IMR-90 (cell line): ENCODE data around the gene SLC4A3. TPM values are rescaled to one million over a fixed set of nuclear protein-coding genes. Genes with fewer than 3 reads are reported as not detected.

Experiments used
- ATAC-seq: fragments of 200-7000 bp; cut with Tn5 transposase; 2 replicates; pipeline ENCODE4 v1.9.1; 2020; ENCODE audit warnings: low read depth, mild to moderate bottlenecking, moderate library complexity
- BruUV-seq: library from RNA; stranded (reverse); fragments of 400-500 nt; replicated peaks from 2 replicates; lab custom pipeline; 2021; lab: Mats Ljungman, UMichigan
- CTCF ChIA-PET: fragments of 300-600 bp; formaldehyde crosslinking; extraction: SDS; loops from one replicate; lab custom pipeline; 2021; ENCODE audit warnings: antibody characterized with exemption; lab: Yijun Ruan, JAX
- POLR2A ChIA-PET: fragments of 300-600 bp; sonication (Branson Sonifier 250); formaldehyde crosslinking; loops from one replicate; lab custom pipeline; 2022; ENCODE audit warnings: antibody characterized with exemption; ENCODE audit not compliant: unreplicated experiment; lab: Charles Lee
- DNase-seq: peaks from one replicate; pipeline ENCODE4 v3.0.0; 2013
- H2AFZ ChIP-seq: replicated peaks from 2 replicates; pipeline ENCODE3; 2013; ENCODE audit warnings: low read length, mild to moderate bottlenecking; ENCODE audit not compliant: poor library complexity
- H2AK5ac ChIP-seq: 2 replicates; pipeline ENCODE4 v1.6.1; 2013; ENCODE audit warnings: low read depth, low read length, inconsistent platforms
- H2AK9ac ChIP-seq: replicated peaks from 2 replicates; pipeline ENCODE3; 2013; ENCODE audit warnings: mild to moderate bottlenecking, low read depth, low read length, moderate library complexity; ENCODE audit not compliant: poor library complexity
- H2BK120ac ChIP-seq: 2 replicates; pipeline ENCODE4 v1.6.1; 2013; ENCODE audit warnings: low read depth, low read length, inconsistent platforms
- H2BK15ac ChIP-seq: 3 replicates; pipeline ENCODE4 v1.6.1; 2013; ENCODE audit warnings: low read depth, low read length, inconsistent platforms
- H2BK20ac ChIP-seq: 2 replicates; pipeline ENCODE4 v1.6.1; 2013; ENCODE audit warnings: low read depth, mild to moderate bottlenecking, inconsistent platforms, low read length, moderate library complexity
- H2BK5ac ChIP-seq: 2 replicates; pipeline ENCODE4 v1.6.1; 2013; ENCODE audit warnings: mild to moderate bottlenecking, low read depth, low read length, inconsistent platforms; ENCODE audit not compliant: poor library complexity, severe bottlenecking
- H3K14ac ChIP-seq: replicated peaks from 2 replicates; pipeline ENCODE4 v1.6.1; 2013; ENCODE audit warnings: low read depth, low read length, inconsistent platforms
- H3K18ac ChIP-seq: 2 replicates; pipeline ENCODE4 v1.6.1; 2013; ENCODE audit warnings: low read depth, low read length, control low read depth
- H3K23ac ChIP-seq: 2 replicates; pipeline ENCODE4 v1.6.1; 2013; ENCODE audit warnings: low read depth, low read length, inconsistent platforms
- H3K27ac ChIP-seq: 2 replicates; pipeline ENCODE4 v1.5.1; 2013; ENCODE audit warnings: mild to moderate bottlenecking, control low read depth, low read length; ENCODE audit not compliant: insufficient read depth
- H3K27me3 ChIP-seq: 2 replicates; pipeline ENCODE4 v1.6.1; 2013; ENCODE audit warnings: low read length; ENCODE audit not compliant: control insufficient read depth, insufficient read depth
- H3K36me3 ChIP-seq: 2 replicates; pipeline ENCODE4 v1.6.1; 2013; ENCODE audit warnings: low read length, mixed read lengths; ENCODE audit not compliant: control insufficient read depth, insufficient read depth
- H3K4ac ChIP-seq: 2 replicates; pipeline ENCODE4 v1.6.1; 2013; ENCODE audit warnings: low read depth, low read length, inconsistent platforms
- H3K4me1 ChIP-seq: 2 replicates; pipeline ENCODE4 v1.6.1; 2013; ENCODE audit warnings: low read length, mixed read lengths; ENCODE audit not compliant: control insufficient read depth, insufficient read depth
- H3K4me2 ChIP-seq: 2 replicates; pipeline ENCODE4 v1.6.1; 2013; ENCODE audit warnings: low read depth, mild to moderate bottlenecking, control low read depth, low read length, moderate library complexity
- H3K4me3 ChIP-seq: 2 replicates; pipeline ENCODE4 v1.5.1; 2013; ENCODE audit warnings: low read depth, mild to moderate bottlenecking, control low read depth, low read length, moderate library complexity; ENCODE audit not compliant: insufficient read depth
- H3K56ac ChIP-seq: 2 replicates; pipeline ENCODE4 v1.6.1; 2013; ENCODE audit warnings: low read length, inconsistent platforms; ENCODE audit not compliant: insufficient read depth; ENCODE audit errors: extremely low read depth
- H3K79me1 ChIP-seq, 2 experiments: 2 replicates each; pipeline ENCODE4 v1.6.1; 2013; ENCODE audit warnings: low read length in 2 of 2, inconsistent platforms in 1 of 2, low read depth in 1 of 2
- H3K9ac ChIP-seq: 2 replicates; pipeline ENCODE4 v1.6.1; 2013; ENCODE audit warnings: low read depth, low read length, control low read depth
- H3K9me1 ChIP-seq: 2 replicates; pipeline ENCODE4 v1.6.1; 2013; ENCODE audit warnings: low read length, inconsistent platforms; ENCODE audit not compliant: insufficient read depth
- H3K9me3 ChIP-seq: 2 replicates; pipeline ENCODE4 v1.6.1; 2013; ENCODE audit warnings: low read length; ENCODE audit not compliant: control insufficient read depth, insufficient read depth
- H4K20me1 ChIP-seq: 2 replicates; pipeline ENCODE4 v1.6.1; 2013; ENCODE audit warnings: low read length, inconsistent platforms; ENCODE audit not compliant: insufficient read depth
- H4K5ac ChIP-seq: 2 replicates; pipeline ENCODE4 v1.6.1; 2013; ENCODE audit warnings: mild to moderate bottlenecking, low read depth, low read length, control low read depth
- H4K8ac ChIP-seq, 2 experiments: 2 replicates each; pipeline ENCODE4 v1.6.1; 2013; ENCODE audit warnings: low read depth in 2 of 2, low read length in 2 of 2, control low read depth in 1 of 2, inconsistent platforms in 1 of 2
- H4K91ac ChIP-seq: 2 replicates; pipeline ENCODE4 v1.6.1; 2013; ENCODE audit warnings: low read depth, low read length, inconsistent platforms; ENCODE audit not compliant: insufficient read depth
- BHLHE40 ChIP-seq: fragments of 150-350 bp; IDR thresholded peaks from 2 replicates; pipeline ENCODE4 v1.6.1; 2016; ENCODE audit warnings: mild to moderate bottlenecking, low read depth, low read length
- CEBPB ChIP-seq: IDR thresholded peaks from 2 replicates; pipeline ENCODE4 v1.6.1; 2012; ENCODE audit warnings: low read depth, low read length, improper control_type of control experiment
- CHD1 ChIP-seq: IDR thresholded peaks from 2 replicates; pipeline ENCODE4 v1.6.1; 2012; ENCODE audit warnings: low read depth, low read length, improper control_type of control experiment
- CTCF ChIP-seq: conservative IDR thresholded peaks from 2 replicates; pipeline ENCODE4 v1.5.1; 2012; ENCODE audit warnings: mild to moderate bottlenecking, low read depth, low read length, improper control_type of control experiment
- ELK1 ChIP-seq: fragments of 150-350 bp; IDR thresholded peaks from 2 replicates; pipeline ENCODE4 v1.6.1; 2016; ENCODE audit warnings: low read depth, mild to moderate bottlenecking, low read length, moderate library complexity, borderline replicate concordance
- FOS ChIP-seq: fragments of 150-350 bp; IDR thresholded peaks from 2 replicates; pipeline ENCODE4 v1.6.1; 2016; ENCODE audit warnings: low read depth, low read length
- MAFK ChIP-seq: IDR thresholded peaks from 2 replicates; pipeline ENCODE4 v1.6.1; 2012; ENCODE audit warnings: low read depth, low read length, improper control_type of control experiment
- MAZ ChIP-seq: IDR thresholded peaks from 2 replicates; pipeline ENCODE4 v1.6.1; 2012; ENCODE audit warnings: low read depth, mild to moderate bottlenecking, low read length, improper control_type of control experiment, moderate library complexity, borderline replicate concordance
- MXI1 ChIP-seq: IDR thresholded peaks from 2 replicates; pipeline ENCODE4 v1.6.1; 2012; ENCODE audit warnings: low read depth, mild to moderate bottlenecking, low read length, moderate library complexity, borderline replicate concordance
- NFE2L2 ChIP-seq: fragments of 150-350 bp; IDR thresholded peaks from 2 replicates; pipeline ENCODE4 v1.6.1; 2016; ENCODE audit warnings: low read depth, mild to moderate bottlenecking, low read length
- POLR2A ChIP-seq: IDR thresholded peaks from 2 replicates; pipeline ENCODE4 v1.6.1; 2012; ENCODE audit warnings: mild to moderate bottlenecking, low read depth, low read length
- RAD21 ChIP-seq: IDR thresholded peaks from 2 replicates; pipeline ENCODE4 v1.6.1; 2012; ENCODE audit warnings: low read length, improper control_type of control experiment
- RCOR1 ChIP-seq: IDR thresholded peaks from 2 replicates; pipeline ENCODE4 v1.6.1; 2012; ENCODE audit warnings: mild to moderate bottlenecking, low read length, improper control_type of control experiment; ENCODE audit not compliant: insufficient replicate concordance
- RFX5 ChIP-seq: IDR thresholded peaks from 2 replicates; pipeline ENCODE4 v1.8.0; 2012; ENCODE audit warnings: low read depth, mild to moderate bottlenecking, low read length, moderate library complexity
- SMC3 ChIP-seq: fragments of 150-350 bp; IDR thresholded peaks from 2 replicates; pipeline ENCODE4 v1.6.1; 2016; ENCODE audit warnings: low read depth, mild to moderate bottlenecking, antibody characterized with exemption, low read length, moderate library complexity
- USF2 ChIP-seq: fragments of 150-350 bp; IDR thresholded peaks from 2 replicates; pipeline ENCODE4 v1.6.1; 2017; ENCODE audit warnings: mild to moderate bottlenecking, antibody characterized with exemption, low read length, low read depth
- WGBS, 2 experiments: methylation state at CpG; one replicate each; pipeline versions ENCODE4 v1.1.5 to v1.1.7; 2013; ENCODE audit warnings: missing lambda C conversion rate in 2 of 2; ENCODE audit not compliant: insufficient read length in 1 of 2; ENCODE audit errors: extremely low coverage in 2 of 2; 5-methylcytosine and 5-hydroxymethylcytosine counted together
- dilution Hi-C: fragments of 300-500 bp; cut with HindIII; formaldehyde crosslinking; loops from one replicate; pipeline ENCODE4 v1.14.3; 2018; ENCODE audit warnings: low sequenced_read_pairs; ENCODE audit not compliant: unreplicated experiment
- in situ Hi-C: fragments of 300-500 bp; cut with MboI; formaldehyde crosslinking; loops from 3 replicates; pipeline ENCODE4 v1.14.3; 2019; ENCODE audit warnings: low sequenced_read_pairs, inconsistent platforms, mixed read lengths
- intact Hi-C: fragments of 100-400 bp; cut with micrococcal nuclease; formaldehyde crosslinking; loops from 2 replicates; pipeline ENCODE4 v1.10.0; 2022
- polyA plus RNA-seq, 3 experiments: library from polyadenylated mRNA; depleted of rRNA; stranded (reverse); fragments of >200 nt; gene quantifications; 2 replicates each; pipeline ENCODE4 v1.2.3, GENCODE V29; 2012; ENCODE audit warnings: low replicate concordance in 1 of 3
- total RNA-seq: library from RNA; depleted of rRNA; stranded (reverse); fragments of >200 nt; gene quantifications from 2 replicates; pipeline ENCODE4 v1.2.3, GENCODE V29; 2012

Gene SLC4A3
- total and polyA plus RNA-seq, 2 of the 4 experiments (the other 2 are of a cell fraction) = 0.90 to 6.1 TPM

GRCh38 chr2:219681694-219682300 lies 54.4 kb downstream of the SLC4A3 start:
- Histone ChIP-seq H3K4me1 (peaks cover 2% of the 10 kb centered on the region), H2BK15ac (no peak overlapping the region), H3K4me2 (no peak overlapping the region), H4K5ac (no peak overlapping the region), H3K9ac (no peak overlapping the region), H3K9me3 (no peaks in the 10 kb centered on the region), H3K18ac (no peak overlapping the region), H3K14ac (no peak overlapping the region; the same call in 1 of the 2 replicates), H3K27me3 (no peaks in the 10 kb centered on the region; the same call in 1 of the 2 replicates), H4K8ac (peak overlapping the region in 1 of 2 experiments; percentile 25; a peak in 1 of 4 replicates), H2BK120ac (no peak overlapping the region), H3K9me1 (no peaks in the 10 kb centered on the region; the same call in 1 of the 2 replicates), H2BK20ac (peak overlapping the region; percentile 6; the same call in 1 of the 2 replicates), H4K91ac (no peak overlapping the region), H3K79me1 (no peaks in the 10 kb centered on the region), H3K23ac (no peak overlapping the region), H4K20me1 (no peaks in the 10 kb centered on the region), H3K4me3 (no peak overlapping the region), H2AK9ac (no peak overlapping the region), H2BK5ac (no peak overlapping the region), H3K36me3 (no peaks in the 10 kb centered on the region), H3K27ac (no peak overlapping the region), H2AK5ac (peak overlapping the region; percentile 14), H2AFZ (peak overlapping the region; percentile 82), H3K56ac (no peak overlapping the region), H3K4ac (no peak overlapping the region)
- ATAC-seq (no peak), DNase-seq (peak; percentile 44)
- in situ Hi-C loops = no loop called here
- no TSS peak for BruUV-seq
- WGBS, 2 experiments = 92% methylated on average over 2 of the region's 6 CpGs; no CpG with 5 or more reads in 1 of the 2 experiments
- TF ChIP-seq MAZ (no peak), USF2 (no peak), POLR2A (no peak), RFX5 (no peak), BHLHE40 (no peak), NFE2L2 (no peak), MAFK (no peak), CHD1 (no peak), ELK1 (no peak), FOS (no peak), CTCF (no peak), CEBPB (no peak), MXI1 (no peak), RCOR1 (no peak), SMC3 (no peak), RAD21 (no peak)
- dilution Hi-C loops = no loop called here
- ChIA-PET CTCF (no interaction called here), POLR2A (no interaction called here)
- intact Hi-C loops = no loop called here
